ENCODE results near the gene ZHX3.

- TF ChIP-seq, protein P1, sequence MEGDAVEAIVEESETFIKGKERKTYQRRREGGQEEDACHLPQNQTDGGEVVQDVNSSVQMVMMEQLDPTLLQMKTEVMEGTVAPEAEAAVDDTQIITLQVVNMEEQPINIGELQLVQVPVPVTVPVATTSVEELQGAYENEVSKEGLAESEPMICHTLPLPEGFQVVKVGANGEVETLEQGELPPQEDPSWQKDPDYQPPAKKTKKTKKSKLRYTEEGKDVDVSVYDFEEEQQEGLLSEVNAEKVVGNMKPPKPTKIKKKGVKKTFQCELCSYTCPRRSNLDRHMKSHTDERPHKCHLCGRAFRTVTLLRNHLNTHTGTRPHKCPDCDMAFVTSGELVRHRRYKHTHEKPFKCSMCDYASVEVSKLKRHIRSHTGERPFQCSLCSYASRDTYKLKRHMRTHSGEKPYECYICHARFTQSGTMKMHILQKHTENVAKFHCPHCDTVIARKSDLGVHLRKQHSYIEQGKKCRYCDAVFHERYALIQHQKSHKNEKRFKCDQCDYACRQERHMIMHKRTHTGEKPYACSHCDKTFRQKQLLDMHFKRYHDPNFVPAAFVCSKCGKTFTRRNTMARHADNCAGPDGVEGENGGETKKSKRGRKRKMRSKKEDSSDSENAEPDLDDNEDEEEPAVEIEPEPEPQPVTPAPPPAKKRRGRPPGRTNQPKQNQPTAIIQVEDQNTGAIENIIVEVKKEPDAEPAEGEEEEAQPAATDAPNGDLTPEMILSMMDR (IDR thresholded peaks at IDR 0.05), result no peak
- TF ChIP-seq POLR2A (IDR thresholded peaks at IDR 0.05), result no peak
Observed at GRCh38 chr20:41152108-41152757, 165.3 kb downstream of the ZHX3 start.
